HepG2 (cell line): Measurements from ENCODE around the gene KMT2A. TPM values are rescaled to one million over a fixed set of nuclear protein-coding genes. Genes with fewer than 3 reads are reported as not detected.

Experiments used
- CHD4 ChIP-seq: fragments of 200-600 bp; sonication (generic); IDR thresholded peaks from 2 replicates; pipeline ENCODE4 v1.7.0; 2017; ENCODE audit warnings: mild to moderate bottlenecking, low read length, borderline replicate concordance
- EED ChIP-seq: sonication (generic); formaldehyde crosslinking; IDR thresholded peaks from 2 replicates; pipeline ENCODE4 v1.5.0; 2020; ENCODE audit warnings: mild to moderate bottlenecking, missing genetic modification reagents
- FIP1L1 ChIP-seq: fragments of 200-400 bp; formaldehyde crosslinking; IDR thresholded peaks from 2 replicates; pipeline ENCODE4 v1.6.1; 2018; ENCODE audit warnings: low read depth, mild to moderate bottlenecking, low read length, moderate library complexity, borderline replicate concordance; ENCODE audit not compliant: insufficient read depth
- HOXA7 ChIP-seq: sonication (generic); formaldehyde crosslinking; IDR thresholded peaks from 2 replicates; pipeline ENCODE4 v1.8.1; 2022; ENCODE audit warnings: mild to moderate bottlenecking, missing genetic modification reagents, moderate library complexity
- IKZF1 ChIP-seq: fragments of 450-650 bp; IDR thresholded peaks from 2 replicates; pipeline ENCODE4 v1.7.1; 2016
- KDM4B ChIP-seq: sonication (generic); formaldehyde crosslinking; IDR thresholded peaks from 2 replicates; pipeline ENCODE4 v1.4.0; 2020; ENCODE audit warnings: missing genetic modification reagents
- KLF6 ChIP-seq: IDR thresholded peaks from 2 replicates; pipeline ENCODE4 v1.8.0; 2016; ENCODE audit warnings: missing biosample characterization, missing genetic modification reagents
- MATR3 ChIP-seq: sonication (generic); formaldehyde crosslinking; IDR thresholded peaks from 2 replicates; pipeline ENCODE4 v1.4.0; 2020; ENCODE audit warnings: missing genetic modification reagents
- MEF2D ChIP-seq: sonication (generic); formaldehyde crosslinking; IDR thresholded peaks from 2 replicates; pipeline ENCODE4 v1.5.1; 2020; ENCODE audit warnings: mild to moderate bottlenecking, missing genetic modification reagents
- RARA ChIP-seq: IDR thresholded peaks from 2 replicates; pipeline ENCODE4 v1.6.1; 2016; ENCODE audit warnings: missing genetic modification reagents, missing compliant biosample characterization
- RFX3 ChIP-seq: IDR thresholded peaks from 2 replicates; pipeline ENCODE4 v1.6.1; 2016; ENCODE audit warnings: missing biosample characterization, missing genetic modification reagents
- RFXANK ChIP-seq: IDR thresholded peaks from 2 replicates; pipeline ENCODE4 v1.6.1; 2016
- THYN1 ChIP-seq: sonication (generic); formaldehyde crosslinking; IDR thresholded peaks from 2 replicates; pipeline ENCODE4 v1.8.1; 2023; ENCODE audit warnings: low read depth, mild to moderate bottlenecking, moderate library complexity, missing genetic modification reagents, borderline replicate concordance
- ZC3H13 ChIP-seq: sonication (generic); formaldehyde crosslinking; IDR thresholded peaks from 2 replicates; pipeline ENCODE4 v1.8.1; 2023; ENCODE audit warnings: mild to moderate bottlenecking, missing genetic modification reagents, moderate library complexity
- ZNF138 ChIP-seq: sonication (generic); formaldehyde crosslinking; IDR thresholded peaks from 2 replicates; pipeline ENCODE4 v1.5.0; 2020; ENCODE audit warnings: mild to moderate bottlenecking, low read depth, missing genetic modification reagents
- ZNF24 ChIP-seq: fragments of 450-650 bp; IDR thresholded peaks from 2 replicates; pipeline ENCODE4 v1.6.1; 2017; ENCODE audit warnings: antibody characterized with exemption, mild to moderate bottlenecking
- ZNF296 ChIP-seq: sonication (generic); formaldehyde crosslinking; conservative IDR thresholded peaks from 2 replicates; pipeline ENCODE4 v1.5.0; 2020; ENCODE audit warnings: mild to moderate bottlenecking, missing genetic modification reagents
- ZNF616 ChIP-seq: sonication (generic); formaldehyde crosslinking; IDR thresholded peaks from 2 replicates; pipeline ENCODE4 v1.5.0; 2020; ENCODE audit warnings: low read depth, mild to moderate bottlenecking, missing genetic modification reagents
- ZSCAN31 ChIP-seq: sonication (generic); formaldehyde crosslinking; IDR thresholded peaks from 2 replicates; pipeline ENCODE4 v1.5.0; 2020; ENCODE audit warnings: low read depth, mild to moderate bottlenecking, missing genetic modification reagents
- polyA plus RNA-seq, 8 experiments: library from polyadenylated mRNA; depleted of rRNA in 3 of 8; stranded (reverse) in 7 of 8; unstranded in 1 of 8; fragments of >200 nt; fragmentation: Illumina TruSeq in 4 of 8; extraction: Trizol in 4 of 8; gene quantifications; 2 replicates each; pipeline versions ENCODE4 v1.2.1 to v1.2.3, GENCODE V29; 2011 to 2016; ENCODE audit warnings: low read depth in 4 of 8, missing spikeins in 1 of 8, mixed read lengths in 1 of 8; ENCODE audit not compliant: insufficient read depth in 1 of 8
- total RNA-seq, 5 experiments: library from RNA; depleted of rRNA; stranded (reverse); fragments of >200 nt; fragmentation: Illumina TruSeq; extraction: Trizol; gene quantifications; 2 replicates each; pipeline ENCODE4 v1.2.3, GENCODE V29; 2016; ENCODE audit warnings: low read depth in 1 of 5
- TF ChIP-seq, protein P1 (sequence below): IDR thresholded peaks from 2 replicates; pipeline ENCODE4 v1.6.1; 2016
- TF ChIP-seq, protein P2 (sequence below): sonication (generic); formaldehyde crosslinking; IDR thresholded peaks from 2 replicates; pipeline ENCODE4 v1.5.0; 2020; ENCODE audit warnings: missing genetic modification reagents
- TF ChIP-seq, protein P3 (sequence below): sonication (generic); formaldehyde crosslinking; IDR thresholded peaks from 2 replicates; pipeline ENCODE4 v1.5.0; 2020; ENCODE audit warnings: mild to moderate bottlenecking, missing genetic modification reagents, moderate library complexity
- TF ChIP-seq, protein P4 (sequence below): IDR thresholded peaks from 2 replicates; pipeline ENCODE4 v1.6.1; 2016; ENCODE audit warnings: missing biosample characterization, missing genetic modification reagents, low read depth
- TF ChIP-seq, protein P5 (sequence below), 2 experiments: sonication (generic) in 1 of 2; formaldehyde crosslinking in 1 of 2; IDR thresholded peaks; 2 replicates each; pipeline versions ENCODE4 v1.4.0 to v1.6.1; 2018 to 2020; ENCODE audit warnings: missing genetic modification reagents in 2 of 2, borderline replicate concordance in 1 of 2, low read depth in 1 of 2, mild to moderate bottlenecking in 1 of 2, missing biosample characterization in 1 of 2

KMT2A gene
- total and polyA plus RNA-seq, 2 of the 13 experiments (the other 11 are each of a cell fraction or from before 2014, with no cell fraction given), result 12.4 to 20.0 TPM

DNA sequence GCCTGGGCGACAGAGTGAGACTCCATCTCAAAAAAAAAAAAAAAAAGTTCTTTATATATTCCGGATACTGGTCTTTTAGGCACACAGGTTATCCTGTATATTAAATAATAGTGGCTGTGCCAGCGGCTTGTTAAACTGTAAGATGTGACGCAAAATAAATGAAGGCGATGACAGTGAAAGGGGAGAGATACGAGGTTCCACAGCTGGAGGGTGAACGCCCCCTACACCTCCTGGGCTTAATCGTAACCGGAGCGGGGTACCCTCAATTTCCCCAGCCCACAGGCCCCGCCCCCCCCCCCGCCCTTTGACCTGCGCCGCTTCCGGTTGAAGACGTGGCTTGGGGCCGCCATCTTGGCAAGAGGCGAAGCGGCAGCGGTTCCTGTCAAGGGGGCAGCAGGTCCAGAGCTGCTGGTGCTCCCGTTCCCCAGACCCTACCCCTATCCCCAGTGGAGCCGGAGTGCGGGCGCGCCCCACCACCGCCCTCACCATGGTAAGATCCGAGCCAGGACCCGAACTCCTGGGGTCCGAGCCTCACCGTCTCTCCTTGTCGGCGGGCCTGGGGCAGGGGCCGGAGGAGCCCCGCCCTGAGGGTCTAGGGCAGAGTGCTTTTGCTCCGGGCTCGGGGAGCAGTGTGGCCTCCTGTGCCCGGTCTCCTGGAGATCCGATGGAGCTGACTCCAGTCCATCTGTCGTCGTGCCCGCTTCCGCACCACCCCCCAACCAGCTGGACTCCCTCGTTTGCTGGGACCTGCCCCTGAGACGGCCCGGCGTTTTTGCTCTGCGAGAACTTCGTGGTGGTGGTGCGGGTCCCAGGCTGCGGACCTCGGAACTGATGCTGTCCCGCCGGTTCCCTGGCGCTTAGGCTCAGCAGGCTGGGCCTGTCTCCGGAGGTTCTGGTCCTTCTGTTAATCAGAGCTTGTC, 136.0 kb downstream of the KMT2A start, which contains the start of gene ARCN1 (continued):
- TF ChIP-seq HOXA7 (CRISPR knock-in tag) (no peak), RFXANK (CRISPR knock-in tag) (no peak), ZSCAN31 (CRISPR knock-in tag) (peak; percentile 25; the same call in 1 of the 2 replicates), EED (peak; percentile 65; the same call in 1 of the 2 replicates), IKZF1 (no peak), THYN1 (CRISPR knock-in tag) (no peak), CHD4 (no peak), ZC3H13 (CRISPR knock-in tag) (no peak), FIP1L1 (no peak), RARA (CRISPR knock-in tag) (no peak; the same call in 1 of the 2 replicates), ZNF138 (no peak; the same call in 1 of the 2 replicates), ZNF24 (no peak), RFX3 (CRISPR knock-in tag) (no peak), KLF6 (no peak), MATR3 (CRISPR knock-in tag) (no peak), ZNF296 (CRISPR knock-in tag) (no peak), KDM4B (CRISPR knock-in tag) (no peak; the same call in 1 of the 2 replicates), ZNF616 (CRISPR knock-in tag) (no peak), MEF2D (CRISPR knock-in tag) (no peak)
- TF ChIP-seq, protein P1, sequence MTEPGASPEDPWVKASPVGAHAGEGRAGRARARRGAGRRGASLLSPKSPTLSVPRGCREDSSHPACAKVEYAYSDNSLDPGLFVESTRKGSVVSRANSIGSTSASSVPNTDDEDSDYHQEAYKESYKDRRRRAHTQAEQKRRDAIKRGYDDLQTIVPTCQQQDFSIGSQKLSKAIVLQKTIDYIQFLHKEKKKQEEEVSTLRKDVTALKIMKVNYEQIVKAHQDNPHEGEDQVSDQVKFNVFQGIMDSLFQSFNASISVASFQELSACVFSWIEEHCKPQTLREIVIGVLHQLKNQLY (CRISPR knock-in tag), result no peak
- TF ChIP-seq, protein P2, sequence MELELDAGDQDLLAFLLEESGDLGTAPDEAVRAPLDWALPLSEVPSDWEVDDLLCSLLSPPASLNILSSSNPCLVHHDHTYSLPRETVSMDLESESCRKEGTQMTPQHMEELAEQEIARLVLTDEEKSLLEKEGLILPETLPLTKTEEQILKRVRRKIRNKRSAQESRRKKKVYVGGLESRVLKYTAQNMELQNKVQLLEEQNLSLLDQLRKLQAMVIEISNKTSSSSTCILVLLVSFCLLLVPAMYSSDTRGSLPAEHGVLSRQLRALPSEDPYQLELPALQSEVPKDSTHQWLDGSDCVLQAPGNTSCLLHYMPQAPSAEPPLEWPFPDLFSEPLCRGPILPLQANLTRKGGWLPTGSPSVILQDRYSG, result 0 out of 2 replicates have a peak, but pooled peaks have one; percentile 23
- TF ChIP-seq, protein P3, sequence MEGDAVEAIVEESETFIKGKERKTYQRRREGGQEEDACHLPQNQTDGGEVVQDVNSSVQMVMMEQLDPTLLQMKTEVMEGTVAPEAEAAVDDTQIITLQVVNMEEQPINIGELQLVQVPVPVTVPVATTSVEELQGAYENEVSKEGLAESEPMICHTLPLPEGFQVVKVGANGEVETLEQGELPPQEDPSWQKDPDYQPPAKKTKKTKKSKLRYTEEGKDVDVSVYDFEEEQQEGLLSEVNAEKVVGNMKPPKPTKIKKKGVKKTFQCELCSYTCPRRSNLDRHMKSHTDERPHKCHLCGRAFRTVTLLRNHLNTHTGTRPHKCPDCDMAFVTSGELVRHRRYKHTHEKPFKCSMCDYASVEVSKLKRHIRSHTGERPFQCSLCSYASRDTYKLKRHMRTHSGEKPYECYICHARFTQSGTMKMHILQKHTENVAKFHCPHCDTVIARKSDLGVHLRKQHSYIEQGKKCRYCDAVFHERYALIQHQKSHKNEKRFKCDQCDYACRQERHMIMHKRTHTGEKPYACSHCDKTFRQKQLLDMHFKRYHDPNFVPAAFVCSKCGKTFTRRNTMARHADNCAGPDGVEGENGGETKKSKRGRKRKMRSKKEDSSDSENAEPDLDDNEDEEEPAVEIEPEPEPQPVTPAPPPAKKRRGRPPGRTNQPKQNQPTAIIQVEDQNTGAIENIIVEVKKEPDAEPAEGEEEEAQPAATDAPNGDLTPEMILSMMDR (CRISPR knock-in tag), result peak; percentile 24
- TF ChIP-seq, protein P4, sequence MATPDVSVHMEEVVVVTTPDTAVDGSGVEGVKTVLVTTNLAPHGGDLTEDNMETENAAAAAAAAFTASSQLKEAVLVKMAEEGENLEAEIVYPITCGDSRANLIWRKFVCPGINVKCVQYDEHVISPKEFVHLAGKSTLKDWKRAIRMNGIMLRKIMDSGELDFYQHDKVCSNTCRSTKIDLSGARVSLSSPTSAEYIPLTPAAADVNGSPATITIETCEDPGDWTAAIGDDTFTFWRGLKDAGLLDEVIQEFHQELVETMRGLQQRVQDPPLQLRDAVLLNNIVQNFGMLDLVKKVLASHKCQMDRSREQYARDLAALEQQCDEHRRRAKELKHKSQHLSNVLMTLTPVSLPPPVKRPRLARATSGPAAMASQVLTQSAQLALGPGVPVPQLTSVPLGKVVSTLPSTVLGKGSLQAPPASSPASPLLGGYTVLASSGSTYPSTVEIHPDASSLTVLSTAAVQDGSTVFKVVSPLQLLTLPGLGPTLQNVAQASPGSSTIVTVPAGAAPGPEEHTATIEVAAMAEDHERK (CRISPR knock-in tag), result no peak
- TF ChIP-seq, protein P5, sequence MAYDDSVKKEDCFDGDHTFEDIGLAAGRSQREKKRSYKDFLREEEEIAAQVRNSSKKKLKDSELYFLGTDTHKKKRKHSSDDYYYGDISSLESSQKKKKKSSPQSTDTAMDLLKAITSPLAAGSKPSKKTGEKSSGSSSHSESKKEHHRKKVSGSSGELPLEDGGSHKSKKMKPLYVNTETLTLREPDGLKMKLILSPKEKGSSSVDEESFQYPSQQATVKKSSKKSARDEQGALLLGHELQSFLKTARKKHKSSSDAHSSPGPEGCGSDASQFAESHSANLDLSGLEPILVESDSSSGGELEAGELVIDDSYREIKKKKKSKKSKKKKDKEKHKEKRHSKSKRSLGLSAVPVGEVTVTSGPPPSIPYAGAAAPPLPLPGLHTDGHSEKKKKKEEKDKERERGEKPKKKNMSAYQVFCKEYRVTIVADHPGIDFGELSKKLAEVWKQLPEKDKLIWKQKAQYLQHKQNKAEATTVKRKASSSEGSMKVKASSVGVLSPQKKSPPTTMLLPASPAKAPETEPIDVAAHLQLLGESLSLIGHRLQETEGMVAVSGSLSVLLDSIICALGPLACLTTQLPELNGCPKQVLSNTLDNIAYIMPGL (CRISPR knock-in tag; IDR thresholded peaks at IDR 0.05; ENCODE audit: borderline replicate concordance in 1 of 2, low read depth in 1 of 2), result peak in 1 of 2 experiments; percentile 70; a peak in 2 of 4 replicates
